ENCODE results near the gene PARN. TPM values are rescaled to one million over a fixed set of nuclear protein-coding genes. Genes with fewer than 3 reads are reported as not detected.

The PARN gene
- total and polyA plus RNA-seq, 2 of the 4 experiments (the other 2 are of a cell fraction) = 24.6 to 25.1 TPM

GRCh38 chr16:14572535-14572934, 57.5 kb downstream of the PARN start:
- Histone ChIP-seq H3K9ac (ENCODE audit: low read depth, low read length) (no peak overlapping the region), H2AFZ (replicated peaks; ENCODE audit: low read length, poor library complexity) (no peak overlapping the region), H2BK5ac (ENCODE audit: low read depth, low read length, poor library complexity, severe bottlenecking) (no peak overlapping the region), H3K14ac (replicated peaks; ENCODE audit: low read depth, low read length) (no peak overlapping the region), H4K91ac (ENCODE audit: insufficient read depth, low read depth, low read length) (no peak overlapping the region), H3K27ac (ENCODE audit: insufficient read depth, low read length) (no peak overlapping the region), H3K18ac (ENCODE audit: low read depth, low read length) (no peak overlapping the region), H3K27me3 (ENCODE audit: control insufficient read depth, insufficient read depth, low read length) (no peaks in the 10 kb centered on the region), H4K5ac (ENCODE audit: low read depth, low read length) (no peak overlapping the region), H3K23ac (ENCODE audit: low read depth, low read length) (no peak overlapping the region), H2BK120ac (ENCODE audit: low read depth, low read length) (no peak overlapping the region), H3K9me3 (ENCODE audit: control insufficient read depth, insufficient read depth, low read length) (no peaks in the 10 kb centered on the region), H4K8ac (ENCODE audit: low read depth in 2 of 2, low read length in 2 of 2) (no peak overlapping the region), H3K4me1 (ENCODE audit: control insufficient read depth, insufficient read depth, low read length) (no peaks in the 10 kb centered on the region), H2BK20ac (ENCODE audit: low read depth, low read length) (no peak overlapping the region), H3K79me1 (ENCODE audit: low read depth in 1 of 2, low read length in 2 of 2) (no peaks in the 10 kb centered on the region), H2AK5ac (ENCODE audit: low read depth, low read length) (no peak overlapping the region), H4K20me1 (ENCODE audit: insufficient read depth, low read length) (no peaks in the 10 kb centered on the region), H3K4ac (ENCODE audit: low read depth, low read length) (no peak overlapping the region), H2BK15ac (ENCODE audit: low read depth, low read length) (no peak overlapping the region), H3K56ac (ENCODE audit: extremely low read depth, insufficient read depth, low read length) (no peak overlapping the region), H3K4me2 (ENCODE audit: low read depth, low read length) (no peak overlapping the region), H2AK9ac (replicated peaks; ENCODE audit: low read depth, low read length, poor library complexity) (no peak overlapping the region), H3K4me3 (ENCODE audit: insufficient read depth, low read depth, low read length) (no peak overlapping the region), H3K36me3 (ENCODE audit: control insufficient read depth, insufficient read depth, low read length) (peaks cover 15% of the 10 kb centered on the region), H3K9me1 (ENCODE audit: insufficient read depth, low read length) (0 out of 2 replicates have a peak, but pooled peaks cover 1% of the 10 kb centered on the region)
- no TSS peak for BruUV-seq (replicated peaks)
- intact Hi-C loops (cut with micrococcal nuclease) = no loop called here
- dilution Hi-C loops (cut with HindIII; ENCODE audit: low sequenced_read_pairs, unreplicated experiment) = no loop called here
- CTCF ChIA-PET = no interaction called here
- in situ Hi-C loops (cut with MboI; ENCODE audit: low sequenced_read_pairs) = no loop called here
- TF ChIP-seq NFE2L2 (IDR thresholded peaks at IDR 0.05; ENCODE audit: low read depth, low read length) (no peak), BHLHE40 (IDR thresholded peaks at IDR 0.05; ENCODE audit: low read depth, low read length) (no peak), MXI1 (IDR thresholded peaks at IDR 0.05; ENCODE audit: borderline replicate concordance, low read depth, low read length) (no peak), CEBPB (IDR thresholded peaks at IDR 0.05; ENCODE audit: low read depth, low read length) (no peak), CHD1 (IDR thresholded peaks at IDR 0.05; ENCODE audit: low read depth, low read length) (no peak), MAZ (IDR thresholded peaks at IDR 0.05; ENCODE audit: borderline replicate concordance, low read depth, low read length) (no peak), POLR2A (IDR thresholded peaks at IDR 0.05; ENCODE audit: low read depth, low read length) (no peak), MAFK (IDR thresholded peaks at IDR 0.05; ENCODE audit: low read depth, low read length) (no peak), SMC3 (IDR thresholded peaks at IDR 0.05; ENCODE audit: low read depth, low read length) (no peak), USF2 (IDR thresholded peaks at IDR 0.05; ENCODE audit: low read depth, low read length) (no peak), RCOR1 (IDR thresholded peaks at IDR 0.05; ENCODE audit: insufficient replicate concordance, low read length) (no peak), RFX5 (IDR thresholded peaks at IDR 0.05; ENCODE audit: low read depth, low read length) (no peak), FOS (IDR thresholded peaks at IDR 0.05; ENCODE audit: low read depth, low read length) (no peak), RAD21 (IDR thresholded peaks at IDR 0.05; ENCODE audit: low read length) (no peak)
- TF ChIP-seq, protein P1, sequence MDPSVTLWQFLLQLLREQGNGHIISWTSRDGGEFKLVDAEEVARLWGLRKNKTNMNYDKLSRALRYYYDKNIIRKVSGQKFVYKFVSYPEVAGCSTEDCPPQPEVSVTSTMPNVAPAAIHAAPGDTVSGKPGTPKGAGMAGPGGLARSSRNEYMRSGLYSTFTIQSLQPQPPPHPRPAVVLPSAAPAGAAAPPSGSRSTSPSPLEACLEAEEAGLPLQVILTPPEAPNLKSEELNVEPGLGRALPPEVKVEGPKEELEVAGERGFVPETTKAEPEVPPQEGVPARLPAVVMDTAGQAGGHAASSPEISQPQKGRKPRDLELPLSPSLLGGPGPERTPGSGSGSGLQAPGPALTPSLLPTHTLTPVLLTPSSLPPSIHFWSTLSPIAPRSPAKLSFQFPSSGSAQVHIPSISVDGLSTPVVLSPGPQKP (IDR thresholded peaks at IDR 0.05; ENCODE audit: borderline replicate concordance, low read depth, low read length) = no peak
- ATAC-seq (ENCODE audit: low read depth) (no peak), DNase-seq (no peak)
- WGBS, 2 experiments (ENCODE audit: extremely low coverage in 2 of 2, insufficient read length in 1 of 2) = 100% methylated on average over 1 of the region's 2 CpGs; no CpG with 5 or more reads in 1 of the 2 experiments
- POLR2A ChIA-PET (ENCODE audit: unreplicated experiment) = no interaction called here
